OCI-LY1 (cell line): Measurements from ENCODE around the gene DOCK1.
"Not testable (repeated sequence)": the region's sequence is repeated elsewhere in the genome, so short reads cannot be mapped to it uniquely, and the experiment has no call there.

Experiments used
- H2AFZ ChIP-seq: fragments of 200-600 bp; sonication (generic), shearing (Covaris generic); 2 replicates; pipeline ENCODE4 v1.6.0; 2014; ENCODE audit warnings: antibody characterized with exemption, mild to moderate bottlenecking, low read length
- H3F3A ChIP-seq: fragments of 200-600 bp; sonication (generic), shearing (Covaris generic); 2 replicates; pipeline ENCODE4 v1.6.0; 2014; ENCODE audit warnings: mild to moderate bottlenecking, antibody characterized with exemption, low read length, moderate library complexity; ENCODE audit not compliant: insufficient read depth
- H3K27ac ChIP-seq: fragments of 200-600 bp; sonication (generic); 2 replicates; pipeline ENCODE4 v1.5.1; 2014; ENCODE audit warnings: low read length, mixed run types, mild to moderate bottlenecking, low read depth; ENCODE audit not compliant: poor library complexity, severe bottlenecking
- H3K27me3 ChIP-seq: fragments of 200-600 bp; sonication (generic); 2 replicates; pipeline ENCODE4 v1.6.0; 2014; ENCODE audit warnings: antibody characterized with exemption, mild to moderate bottlenecking, low read length, moderate library complexity; ENCODE audit not compliant: insufficient read depth
- H3K36me3 ChIP-seq: fragments of 200-600 bp; sonication (generic); 2 replicates; pipeline ENCODE4 v1.6.1; 2014; ENCODE audit warnings: mild to moderate bottlenecking, antibody characterized with exemption, low read length, moderate library complexity, mixed read lengths; ENCODE audit not compliant: insufficient read depth
- H3K4me1 ChIP-seq: fragments of 200-600 bp; sonication (generic); 2 replicates; pipeline ENCODE4 v1.5.1; 2014; ENCODE audit warnings: mild to moderate bottlenecking, low read length, moderate library complexity; ENCODE audit not compliant: insufficient read depth, severe bottlenecking
- H3K4me2 ChIP-seq: fragments of 200-600 bp; sonication (generic), shearing (Covaris generic); 2 replicates; pipeline ENCODE4 v1.6.1; 2014; ENCODE audit warnings: low read length
- H3K4me3 ChIP-seq: fragments of 200-600 bp; sonication (generic); 2 replicates; pipeline ENCODE4 v1.5.1; 2014; ENCODE audit warnings: low read length, low read depth, mild to moderate bottlenecking, mixed read lengths; ENCODE audit not compliant: poor library complexity, severe bottlenecking
- H3K79me2 ChIP-seq: fragments of 200-600 bp; shearing (Covaris generic); 2 replicates; pipeline ENCODE4 v1.6.1; 2016; ENCODE audit warnings: mixed run types, low read length, mixed read lengths; ENCODE audit not compliant: insufficient read depth
- H3K9ac ChIP-seq: fragments of 200-600 bp; sonication (generic), shearing (Covaris generic); 2 replicates; pipeline ENCODE4 v1.6.1; 2014; ENCODE audit warnings: mild to moderate bottlenecking, low read length, mixed read lengths
- H3K9me2 ChIP-seq: fragments of 200-600 bp; sonication (generic), shearing (Covaris generic); 2 replicates; pipeline ENCODE4 v1.6.1; 2014; ENCODE audit warnings: low read depth, mild to moderate bottlenecking, low read length, mixed read lengths
- H3K9me3 ChIP-seq: fragments of 200-600 bp; shearing (Covaris generic); 2 replicates; pipeline ENCODE4 v1.6.1; 2014; ENCODE audit warnings: low read length, mixed read lengths
- H4K20me1 ChIP-seq: fragments of 200-600 bp; sonication (generic), shearing (Covaris generic); 2 replicates; pipeline ENCODE4 v1.6.0; 2016; ENCODE audit warnings: mild to moderate bottlenecking, low read length; ENCODE audit not compliant: insufficient read depth
- EZH2 ChIP-seq: fragments of 200-600 bp; sonication (generic), shearing (Covaris generic); IDR thresholded peaks from 2 replicates; pipeline ENCODE4 v1.8.0; 2017; ENCODE audit warnings: borderline replicate concordance, mixed run types, mild to moderate bottlenecking, antibody characterized with exemption, low read length, moderate library complexity, mixed read lengths
- TF ChIP-seq, protein P1 (sequence below): fragments of 200-600 bp; sonication (generic), shearing (Covaris generic); IDR thresholded peaks from 2 replicates; pipeline ENCODE4 v1.5.1; 2017; ENCODE audit warnings: mild to moderate bottlenecking, antibody characterized with exemption, low read length, moderate library complexity, mixed read lengths

DOCK1 gene

DNA sequence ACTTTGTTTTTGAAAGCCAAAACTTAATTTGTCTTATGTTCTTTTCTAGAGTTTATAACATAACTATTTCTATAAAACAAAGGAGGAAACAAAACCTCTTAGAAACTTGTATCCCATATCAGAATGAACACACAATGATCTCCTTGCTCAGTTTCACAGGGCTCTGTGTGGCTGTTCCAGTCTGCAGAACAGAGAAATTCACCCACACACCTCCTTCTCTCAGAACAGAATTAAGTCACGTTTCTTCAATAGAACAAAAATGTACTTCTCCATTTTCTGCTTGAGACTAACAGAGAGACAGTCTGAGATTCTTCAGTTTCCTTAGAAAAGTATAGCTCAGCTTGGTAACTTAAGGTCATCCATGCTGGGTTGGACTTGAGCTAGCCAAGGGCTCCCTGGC, 15.8 kb upstream of the DOCK1 start:
- no peak overlapping the region for H3K4me3 ChIP-seq
- H2AFZ ChIP-seq, result no peak overlapping the region
- H3K9me2 ChIP-seq, result no peaks in the 10 kb centered on the region
- no peak overlapping the region for H3K4me2 ChIP-seq
- no peaks in the 10 kb centered on the region for H3K4me1 ChIP-seq
- H3K9me3 ChIP-seq, result no peaks in the 10 kb centered on the region
- no peak for TF ChIP-seq EZH2
- TF ChIP-seq, protein P1, sequence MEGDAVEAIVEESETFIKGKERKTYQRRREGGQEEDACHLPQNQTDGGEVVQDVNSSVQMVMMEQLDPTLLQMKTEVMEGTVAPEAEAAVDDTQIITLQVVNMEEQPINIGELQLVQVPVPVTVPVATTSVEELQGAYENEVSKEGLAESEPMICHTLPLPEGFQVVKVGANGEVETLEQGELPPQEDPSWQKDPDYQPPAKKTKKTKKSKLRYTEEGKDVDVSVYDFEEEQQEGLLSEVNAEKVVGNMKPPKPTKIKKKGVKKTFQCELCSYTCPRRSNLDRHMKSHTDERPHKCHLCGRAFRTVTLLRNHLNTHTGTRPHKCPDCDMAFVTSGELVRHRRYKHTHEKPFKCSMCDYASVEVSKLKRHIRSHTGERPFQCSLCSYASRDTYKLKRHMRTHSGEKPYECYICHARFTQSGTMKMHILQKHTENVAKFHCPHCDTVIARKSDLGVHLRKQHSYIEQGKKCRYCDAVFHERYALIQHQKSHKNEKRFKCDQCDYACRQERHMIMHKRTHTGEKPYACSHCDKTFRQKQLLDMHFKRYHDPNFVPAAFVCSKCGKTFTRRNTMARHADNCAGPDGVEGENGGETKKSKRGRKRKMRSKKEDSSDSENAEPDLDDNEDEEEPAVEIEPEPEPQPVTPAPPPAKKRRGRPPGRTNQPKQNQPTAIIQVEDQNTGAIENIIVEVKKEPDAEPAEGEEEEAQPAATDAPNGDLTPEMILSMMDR, result no peak
- no peaks in the 10 kb centered on the region for H3K36me3 ChIP-seq
- no peaks in the 10 kb centered on the region for H3F3A ChIP-seq
- no peaks in the 10 kb centered on the region for H3K79me2 ChIP-seq
- H3K27ac ChIP-seq, result no peak overlapping the region
- no peaks in the 10 kb centered on the region for H3K27me3 ChIP-seq
- H4K20me1 ChIP-seq, result no peaks in the 10 kb centered on the region
- no peak overlapping the region for H3K9ac ChIP-seq

DNA sequence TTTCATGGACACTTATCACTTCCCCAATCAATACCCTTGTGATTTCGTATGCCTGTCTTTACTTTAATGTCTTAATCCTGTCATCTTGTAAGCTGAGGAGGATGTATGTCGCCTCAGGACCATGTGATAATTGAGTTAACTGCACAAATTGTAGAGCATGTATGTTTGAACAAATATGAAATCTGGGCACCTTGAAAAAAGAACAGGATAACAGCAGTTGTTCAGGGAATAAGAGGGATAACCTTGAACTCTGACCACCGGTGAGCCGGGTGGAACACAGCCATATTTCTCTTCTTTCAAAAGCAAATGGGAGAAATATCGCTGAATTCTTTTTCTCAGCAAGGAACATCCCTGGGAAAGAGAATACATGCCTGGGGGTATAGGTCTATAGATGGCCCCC, 14.4 kb upstream of the DOCK1 start:
- not testable (repeated sequence) for H3K27ac ChIP-seq, H2AFZ ChIP-seq, H3K9me2 ChIP-seq, H3K9ac ChIP-seq, H3K4me3 ChIP-seq, H4K20me1 ChIP-seq, H3K79me2 ChIP-seq, H3F3A ChIP-seq, H3K27me3 ChIP-seq, H3K4me2 ChIP-seq, H3K36me3 ChIP-seq, H3K9me3 ChIP-seq, H3K4me1 ChIP-seq

DNA sequence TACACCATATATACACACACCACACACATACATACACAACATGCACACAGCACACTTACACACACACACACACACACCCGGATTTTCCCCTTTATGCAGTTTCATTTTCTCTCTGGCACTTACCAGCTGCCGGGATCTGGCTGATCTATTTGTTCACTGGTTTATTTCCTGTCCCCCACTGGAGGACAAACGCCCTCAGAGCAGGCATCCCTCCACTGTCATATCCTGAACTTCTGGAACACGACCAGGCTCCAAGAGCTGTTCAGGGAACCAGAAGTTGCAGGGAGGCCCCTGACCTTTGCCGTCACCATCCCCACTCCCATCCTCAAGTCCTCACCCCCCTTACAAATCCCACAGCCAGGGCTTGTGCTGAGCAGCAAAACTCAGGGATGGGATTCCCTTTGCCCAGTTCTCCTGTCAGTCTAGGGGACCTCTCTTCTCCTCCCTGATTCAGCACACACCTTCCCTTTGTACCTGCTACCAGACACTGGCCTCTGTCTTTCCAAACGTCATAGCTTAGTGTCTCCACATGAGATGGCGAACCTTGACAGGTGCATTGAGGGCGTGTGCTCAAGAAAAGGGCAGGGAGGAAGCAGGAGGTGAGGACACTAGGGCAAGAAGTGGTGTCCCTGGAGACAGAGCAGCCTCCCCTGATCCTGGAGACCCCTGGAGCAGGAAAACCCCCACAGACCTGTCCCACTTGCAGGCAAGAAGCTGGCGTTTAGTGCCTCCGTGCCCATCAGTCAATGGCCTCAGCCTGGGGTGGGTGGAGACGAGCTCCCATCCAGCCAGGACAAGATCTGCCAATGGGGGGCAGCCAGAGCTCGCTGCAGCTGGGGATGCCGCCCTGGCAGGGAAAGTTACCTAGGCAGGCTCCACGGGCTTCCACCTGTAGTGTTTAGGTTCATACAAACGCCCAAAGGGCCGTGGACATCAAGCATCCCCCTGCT, 12.7 kb upstream of the DOCK1 start:
- Histone ChIP-seq H3F3A (no peaks in the 10 kb centered on the region), H3K27ac (no peak overlapping the region), H3K27me3 (no peaks in the 10 kb centered on the region), H3K9me2 (no peaks in the 10 kb centered on the region), H3K4me1 (no peaks in the 10 kb centered on the region), H3K9me3 (no peaks in the 10 kb centered on the region), H3K79me2 (no peaks in the 10 kb centered on the region), H3K4me2 (no peak overlapping the region), H4K20me1 (no peaks in the 10 kb centered on the region), H2AFZ (no peak overlapping the region), H3K36me3 (no peaks in the 10 kb centered on the region), H3K4me3 (no peak overlapping the region), H3K9ac (no peak overlapping the region)
- TF ChIP-seq, protein P1, result no peak
- no peak for TF ChIP-seq EZH2

DNA sequence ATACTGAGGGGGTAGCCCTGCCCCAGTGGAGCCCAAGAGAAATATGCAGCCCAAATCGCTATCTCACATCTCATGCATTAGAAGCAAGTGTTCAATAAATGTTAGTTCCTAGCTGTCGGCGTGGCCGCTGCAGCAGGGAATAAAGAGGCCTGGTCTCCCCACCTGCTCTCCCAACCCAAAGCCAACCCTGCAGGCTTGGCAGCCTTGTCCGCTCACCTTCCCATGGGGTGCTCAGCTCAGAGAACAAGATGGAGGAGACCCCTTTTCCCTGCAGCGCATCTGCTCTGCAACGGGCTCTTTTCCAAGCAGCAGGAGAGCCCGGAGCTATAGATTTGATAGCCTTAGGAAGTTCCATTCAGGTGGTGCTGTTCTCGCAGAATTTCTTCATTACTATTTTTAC, 12.0 kb upstream of the DOCK1 start:
- no peak for TF ChIP-seq EZH2
- TF ChIP-seq, protein P1, result no peak
- Histone ChIP-seq H3K27ac (no peak overlapping the region), H3F3A (no peaks in the 10 kb centered on the region), H3K4me2 (no peak overlapping the region), H3K79me2 (no peaks in the 10 kb centered on the region), H3K4me3 (no peak overlapping the region), H3K27me3 (no peaks in the 10 kb centered on the region), H2AFZ (no peak overlapping the region), H3K9me3 (no peaks in the 10 kb centered on the region), H3K4me1 (no peaks in the 10 kb centered on the region), H3K9me2 (no peaks in the 10 kb centered on the region), H3K9ac (no peak overlapping the region), H3K36me3 (no peaks in the 10 kb centered on the region), H4K20me1 (no peaks in the 10 kb centered on the region)
